ENCODE data around the gene LOC128125822.
"Not testable (repeated sequence)": the region's sequence is repeated elsewhere in the genome, so short reads cannot be mapped to it uniquely, and the experiment has no call there.

LOC128125822 gene

GRCh38 chr6:63581355-63582013, 9.2 kb downstream of the LOC128125822 start:
- no peak for DNase-seq (ENCODE audit: extremely low read depth in 1 of 2, low read depth in 1 of 2)

- no peak for DNase-seq (ENCODE audit: extremely low read depth in 1 of 2, low read depth in 1 of 2)
Measured at GRCh38 chr6:63582579-63583231, 10.4 kb downstream of the LOC128125822 start.

- no peak for DNase-seq (ENCODE audit: extremely low read depth in 1 of 2, low read depth in 1 of 2)
Measured at GRCh38 chr6:63584125-63584514, 11.8 kb downstream of the LOC128125822 start.

- DNase-seq (ENCODE audit: extremely low read depth in 1 of 2, low read depth in 1 of 2) = no peak
Measured at GRCh38 chr6:63584566-63584965, 12.3 kb downstream of the LOC128125822 start.

GRCh38 chr6:63585652-63586051, 13.4 kb downstream of the LOC128125822 start:
- DNase-seq (ENCODE audit: extremely low read depth in 1 of 2, low read depth in 1 of 2) = not testable (repeated sequence)

- DNase-seq (ENCODE audit: extremely low read depth in 1 of 2, low read depth in 1 of 2) = no peak
Measured at GRCh38 chr6:63589952-63590411, 17.7 kb downstream of the LOC128125822 start.

GRCh38 chr6:63592886-63593285, 20.6 kb downstream of the LOC128125822 start:
- no peak for DNase-seq (ENCODE audit: extremely low read depth in 1 of 2, low read depth in 1 of 2)

- DNase-seq (ENCODE audit: extremely low read depth in 1 of 2, low read depth in 1 of 2) = no peak
Measured at GRCh38 chr6:63597141-63598048, 25.1 kb downstream of the LOC128125822 start.

GRCh38 chr6:63598049-63599036, 26.1 kb downstream of the LOC128125822 start:
- DNase-seq (ENCODE audit: extremely low read depth in 1 of 2, low read depth in 1 of 2) = peak; percentile 42 to 50

GRCh38 chr6:63599243-63599642, 27.0 kb downstream of the LOC128125822 start:
- no peak for DNase-seq (ENCODE audit: extremely low read depth in 1 of 2, low read depth in 1 of 2)

- DNase-seq (ENCODE audit: extremely low read depth in 1 of 2, low read depth in 1 of 2) = no peak
Measured at GRCh38 chr6:63600136-63600535, 27.9 kb downstream of the LOC128125822 start.

GRCh38 chr6:63609231-63609630, 37.0 kb downstream of the LOC128125822 start:
- no peak for DNase-seq (ENCODE audit: extremely low read depth in 1 of 2, low read depth in 1 of 2)

- DNase-seq (ENCODE audit: extremely low read depth in 1 of 2, low read depth in 1 of 2) = no peak
Measured at GRCh38 chr6:63610944-63611343, 38.7 kb downstream of the LOC128125822 start.

- DNase-seq (ENCODE audit: extremely low read depth in 1 of 2, low read depth in 1 of 2) = no peak
Measured at GRCh38 chr6:63611560-63611959, 39.3 kb downstream of the LOC128125822 start.

GRCh38 chr6:63615590-63615989, 43.3 kb downstream of the LOC128125822 start:
- DNase-seq (ENCODE audit: extremely low read depth in 1 of 2, low read depth in 1 of 2) = no peak
